Upper lobe of left lung (tissue), 4 donors: ENCODE data around the gene TRIM43B.
"Not testable (repeated sequence)": the region's sequence is repeated elsewhere in the genome, so short reads cannot be mapped to it uniquely, and the experiment has no call there.

Experiments
- POLR2A ChIP-seq, 4 donors: fragments of 450-650 bp; IDR thresholded peaks; one replicate each; pipeline ENCODE4 v1.5.1; 2016 to 2017; ENCODE audit warnings: antibody characterized with exemption in 4 of 4, mild to moderate bottlenecking in 2 of 4
- POLR2AphosphoS5 ChIP-seq, 2 donors: sonication (generic); formaldehyde crosslinking; IDR thresholded peaks; one replicate each; pipeline ENCODE4 v1.5.1; 2017; ENCODE audit warnings: antibody characterized with exemption in 2 of 2
- TF ChIP-seq, protein P1 (sequence below), 6 experiments: fragments of 450-650 bp in 4 of 6; fragments of 200-600 bp in 2 of 6; sonication (generic) in 2 of 6; IDR thresholded peaks; one replicate each; pipeline ENCODE4 v1.5.1; 2016 to 2019; ENCODE audit warnings: antibody characterized with exemption in 6 of 6

DNA sequence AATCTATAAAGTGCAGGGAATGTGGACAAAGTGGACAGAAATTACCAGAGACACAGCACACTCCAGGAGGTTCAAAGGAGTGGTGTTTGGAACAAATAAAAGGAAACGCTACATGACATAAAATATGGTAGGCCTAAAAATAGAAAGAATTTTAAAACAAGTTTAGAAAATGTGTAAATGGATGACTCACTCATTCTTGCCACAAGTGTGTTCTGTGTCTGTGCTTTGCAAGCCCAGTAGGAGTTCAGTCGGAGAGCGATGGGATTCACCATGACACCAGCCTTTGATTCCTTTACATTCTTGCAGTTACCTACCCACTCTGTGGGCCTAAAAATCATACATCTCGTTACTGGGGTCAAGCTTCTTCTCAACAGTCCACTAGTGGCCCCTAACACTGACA lies 51.2 kb downstream of the TRIM43B start:
- TF ChIP-seq, protein P1, sequence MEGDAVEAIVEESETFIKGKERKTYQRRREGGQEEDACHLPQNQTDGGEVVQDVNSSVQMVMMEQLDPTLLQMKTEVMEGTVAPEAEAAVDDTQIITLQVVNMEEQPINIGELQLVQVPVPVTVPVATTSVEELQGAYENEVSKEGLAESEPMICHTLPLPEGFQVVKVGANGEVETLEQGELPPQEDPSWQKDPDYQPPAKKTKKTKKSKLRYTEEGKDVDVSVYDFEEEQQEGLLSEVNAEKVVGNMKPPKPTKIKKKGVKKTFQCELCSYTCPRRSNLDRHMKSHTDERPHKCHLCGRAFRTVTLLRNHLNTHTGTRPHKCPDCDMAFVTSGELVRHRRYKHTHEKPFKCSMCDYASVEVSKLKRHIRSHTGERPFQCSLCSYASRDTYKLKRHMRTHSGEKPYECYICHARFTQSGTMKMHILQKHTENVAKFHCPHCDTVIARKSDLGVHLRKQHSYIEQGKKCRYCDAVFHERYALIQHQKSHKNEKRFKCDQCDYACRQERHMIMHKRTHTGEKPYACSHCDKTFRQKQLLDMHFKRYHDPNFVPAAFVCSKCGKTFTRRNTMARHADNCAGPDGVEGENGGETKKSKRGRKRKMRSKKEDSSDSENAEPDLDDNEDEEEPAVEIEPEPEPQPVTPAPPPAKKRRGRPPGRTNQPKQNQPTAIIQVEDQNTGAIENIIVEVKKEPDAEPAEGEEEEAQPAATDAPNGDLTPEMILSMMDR (IDR thresholded peaks at IDR 0.05): not testable (repeated sequence)
- TF ChIP-seq POLR2A, POLR2AphosphoS5 (IDR thresholded peaks at IDR 0.05): not testable (repeated sequence)
